Glomerular visceral epithelial cell (primary cell): ENCODE data around the gene LRRN3.

Source experiments
- DNase-seq: peaks from one replicate; pipeline ENCODE4 v3.0.0-alpha.2; 2016; ENCODE audit errors: extremely low spot score

The LRRN3 gene

DNA sequence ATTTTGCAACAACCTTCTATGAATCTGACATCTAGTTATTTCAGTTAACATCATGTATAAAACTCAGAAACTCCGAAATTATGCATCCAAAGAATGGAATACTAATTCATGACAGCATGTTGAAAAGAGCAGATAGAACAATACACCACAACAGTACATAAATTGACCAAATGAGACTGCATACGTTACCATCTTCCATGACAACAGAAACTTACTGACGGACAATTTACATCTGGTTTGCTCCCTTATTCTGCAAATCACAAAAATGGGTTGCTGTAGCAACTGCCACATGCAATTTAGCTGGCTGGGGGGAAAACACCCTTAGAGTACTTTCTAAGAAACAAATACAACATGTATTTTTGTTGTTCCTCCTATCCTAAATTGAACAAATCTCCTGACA, 14.3 kb downstream of the LRRN3 start:
- DNase-seq: no peak

DNA sequence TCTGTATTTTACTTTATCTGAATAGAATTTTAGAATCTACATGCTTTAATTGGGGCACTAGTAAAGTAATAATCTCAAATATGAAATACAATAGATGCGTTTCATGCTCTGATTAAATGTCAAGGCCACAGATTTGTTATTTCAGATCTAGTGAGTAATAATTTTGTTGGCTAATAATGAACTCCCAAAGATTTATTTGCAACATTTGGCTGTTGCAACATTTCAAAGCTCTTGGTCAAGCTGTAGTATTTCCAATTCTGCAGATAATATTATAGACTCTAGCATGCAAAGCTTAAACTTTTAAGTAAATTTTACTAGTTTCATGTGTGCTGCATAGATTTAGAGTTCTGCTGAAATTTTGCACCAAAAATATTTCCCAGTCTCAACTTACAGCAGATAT, 16.7 kb downstream of the LRRN3 start:
- DNase-seq: no peak

DNA sequence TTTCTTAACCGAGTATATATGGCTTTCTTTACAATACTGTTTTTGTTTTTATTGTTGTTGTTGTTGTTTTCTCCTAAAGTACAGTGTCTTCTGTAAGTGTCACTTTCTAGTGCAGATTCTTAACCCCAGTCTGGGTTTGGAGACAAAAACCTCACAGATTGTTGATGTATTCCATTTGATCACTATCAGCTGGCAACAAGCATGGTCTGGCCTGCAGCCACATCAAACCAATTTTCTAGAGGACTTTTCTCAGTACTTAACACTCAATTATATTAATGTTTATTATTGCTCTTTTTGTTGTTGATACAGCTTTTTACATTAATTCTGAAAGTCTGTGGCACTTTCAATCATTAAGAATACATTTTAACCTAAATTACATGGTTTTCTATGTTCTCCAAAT, 17.1 kb downstream of the LRRN3 start:
- DNase-seq: no peak

DNA sequence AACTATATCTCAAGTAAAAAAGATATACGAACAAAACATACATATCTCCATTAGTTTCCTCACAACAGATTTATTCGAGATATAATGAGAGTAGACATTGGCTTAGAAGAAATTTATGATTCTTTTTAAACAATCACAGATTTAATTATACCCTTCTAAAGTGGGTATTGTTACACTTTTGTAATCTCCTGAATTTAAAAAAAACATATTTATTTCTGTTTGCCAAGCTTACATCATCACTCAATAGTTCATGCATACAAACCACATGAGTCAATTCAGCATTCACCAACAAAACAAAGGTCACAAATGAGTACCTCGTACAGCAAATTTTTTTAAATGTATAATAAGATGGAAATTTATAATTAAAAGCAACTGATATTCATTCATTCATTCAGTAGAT, 17.6 kb downstream of the LRRN3 start:
- DNase-seq: no peak

DNA sequence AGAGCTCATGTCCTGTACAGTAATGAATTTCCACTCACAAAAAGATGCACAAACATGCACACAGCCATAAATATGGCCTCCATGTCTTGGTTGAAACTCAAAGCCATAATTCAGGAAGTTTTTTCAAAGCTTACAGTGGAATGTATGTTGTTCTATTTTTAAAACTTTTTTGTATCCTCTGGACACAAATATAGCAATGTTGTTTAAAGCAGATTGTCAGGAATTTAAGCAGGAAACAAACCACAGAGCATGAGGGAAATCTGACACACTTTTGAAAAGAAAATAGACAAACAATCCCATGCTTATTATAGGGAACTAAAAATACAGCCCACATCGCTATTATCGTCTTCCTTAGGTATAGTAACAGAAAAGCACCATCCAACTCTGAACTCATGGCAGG, 21.5 kb downstream of the LRRN3 start:
- DNase-seq: no peak

DNA sequence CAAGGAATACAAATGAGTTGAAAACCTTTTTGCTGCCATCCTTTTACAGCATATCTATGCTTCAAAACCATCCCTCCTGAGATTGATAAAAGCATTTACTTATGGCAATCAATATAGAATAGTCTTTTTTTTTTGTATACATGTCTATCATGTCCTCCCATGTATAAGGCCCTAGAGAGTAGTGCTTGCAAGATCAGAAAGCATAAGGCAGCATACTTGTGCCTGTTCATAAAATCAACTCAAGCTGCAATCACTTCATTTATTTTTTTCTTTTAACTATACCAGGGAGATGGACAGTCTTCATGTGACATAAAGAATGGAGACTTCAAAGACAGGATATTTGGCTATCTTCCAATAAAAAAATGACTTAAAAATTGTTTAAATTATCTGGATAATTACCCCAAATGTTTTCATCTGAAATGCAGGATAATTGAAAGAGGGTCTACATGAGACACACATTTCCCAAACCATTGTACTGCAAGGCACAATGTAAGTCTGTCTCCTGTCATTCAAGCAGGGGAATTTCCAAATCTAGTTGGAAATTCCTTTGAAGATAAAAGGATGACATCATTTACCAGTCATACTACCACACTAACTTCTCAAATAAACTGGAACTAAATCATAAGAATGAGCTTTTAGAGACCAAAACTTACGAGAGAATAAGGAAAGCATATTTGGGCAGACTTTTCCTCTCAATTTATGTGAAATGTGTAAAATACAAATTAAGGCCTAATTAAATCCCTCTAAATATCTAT, 22.5 kb downstream of the LRRN3 start:
- DNase-seq: peak; percentile 57

DNA sequence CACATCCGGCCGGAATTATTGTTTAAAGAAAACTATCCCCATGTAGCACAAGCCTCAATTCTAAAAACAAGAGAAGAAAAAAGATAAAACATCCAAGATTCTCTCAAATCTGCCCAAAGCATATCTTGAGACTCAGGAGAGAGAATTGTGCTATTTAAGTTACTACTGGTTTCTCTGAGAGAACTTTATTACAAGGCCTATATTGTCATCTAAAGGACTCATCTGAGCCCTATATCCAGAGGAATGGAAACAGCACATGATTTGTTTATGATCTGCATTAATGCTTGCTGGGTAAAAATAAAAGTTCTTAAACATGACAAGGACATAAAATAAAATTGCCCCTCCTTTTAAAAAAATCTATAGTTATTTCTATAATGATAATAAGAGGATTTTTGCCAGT, 25.0 kb downstream of the LRRN3 start:
- DNase-seq: no peak

DNA sequence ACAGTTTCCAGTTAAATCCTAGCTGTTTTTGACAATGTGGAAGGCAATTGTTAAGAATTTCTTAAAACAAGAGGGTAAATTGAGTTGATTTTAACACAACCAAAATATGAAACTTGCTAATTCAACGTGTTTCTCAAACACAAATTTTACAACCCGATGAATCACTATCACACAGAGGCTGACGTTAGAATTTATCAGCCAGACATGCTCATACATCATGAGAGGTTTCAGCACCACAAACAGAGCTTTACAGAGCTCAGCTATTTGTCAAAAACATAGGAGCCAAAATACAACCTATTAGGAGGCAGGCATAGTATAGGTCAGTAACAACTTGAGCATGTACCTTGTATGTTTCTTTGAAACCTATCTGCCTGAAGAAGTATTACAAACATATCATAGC, 36.1 kb downstream of the LRRN3 start:
- no peak for DNase-seq

DNA sequence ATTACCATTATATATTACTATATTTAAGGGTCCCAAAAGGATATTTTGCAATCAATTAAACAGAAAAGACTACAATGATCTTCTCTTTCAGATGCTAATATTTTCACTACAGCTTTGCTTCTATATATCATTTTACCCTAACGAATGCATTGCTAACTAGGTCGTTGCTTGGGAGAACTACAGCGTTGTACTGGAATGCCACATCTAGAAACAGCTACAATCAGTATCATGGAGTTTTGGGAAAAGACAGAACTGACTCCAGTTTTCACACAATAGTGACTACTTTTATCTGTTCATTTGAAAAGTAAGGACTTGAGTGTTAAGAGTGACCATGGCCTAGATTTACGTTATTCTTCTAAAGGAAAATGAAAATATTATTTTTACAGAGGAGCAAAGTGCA, 38.5 kb downstream of the LRRN3 start:
- DNase-seq: no peak

DNA sequence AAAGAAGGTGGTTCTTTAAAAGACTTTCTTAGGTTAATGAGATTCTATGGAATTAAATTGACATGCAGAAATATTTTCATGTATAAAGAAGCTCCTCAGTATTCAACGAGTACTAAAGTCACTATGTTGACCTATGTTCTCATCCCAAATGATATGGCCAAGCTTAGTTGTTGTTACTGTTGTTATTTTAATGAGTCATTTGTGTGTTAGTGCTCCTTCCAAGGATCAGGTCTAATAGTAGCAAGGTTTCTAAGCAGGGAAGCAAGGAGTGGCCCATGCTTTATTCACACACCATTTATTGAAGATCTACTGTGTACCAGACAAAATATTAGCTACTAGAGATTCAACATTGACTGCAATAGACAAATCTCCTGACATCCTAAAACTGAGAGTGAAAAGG, 41.9 kb downstream of the LRRN3 start:
- DNase-seq: no peak

DNA sequence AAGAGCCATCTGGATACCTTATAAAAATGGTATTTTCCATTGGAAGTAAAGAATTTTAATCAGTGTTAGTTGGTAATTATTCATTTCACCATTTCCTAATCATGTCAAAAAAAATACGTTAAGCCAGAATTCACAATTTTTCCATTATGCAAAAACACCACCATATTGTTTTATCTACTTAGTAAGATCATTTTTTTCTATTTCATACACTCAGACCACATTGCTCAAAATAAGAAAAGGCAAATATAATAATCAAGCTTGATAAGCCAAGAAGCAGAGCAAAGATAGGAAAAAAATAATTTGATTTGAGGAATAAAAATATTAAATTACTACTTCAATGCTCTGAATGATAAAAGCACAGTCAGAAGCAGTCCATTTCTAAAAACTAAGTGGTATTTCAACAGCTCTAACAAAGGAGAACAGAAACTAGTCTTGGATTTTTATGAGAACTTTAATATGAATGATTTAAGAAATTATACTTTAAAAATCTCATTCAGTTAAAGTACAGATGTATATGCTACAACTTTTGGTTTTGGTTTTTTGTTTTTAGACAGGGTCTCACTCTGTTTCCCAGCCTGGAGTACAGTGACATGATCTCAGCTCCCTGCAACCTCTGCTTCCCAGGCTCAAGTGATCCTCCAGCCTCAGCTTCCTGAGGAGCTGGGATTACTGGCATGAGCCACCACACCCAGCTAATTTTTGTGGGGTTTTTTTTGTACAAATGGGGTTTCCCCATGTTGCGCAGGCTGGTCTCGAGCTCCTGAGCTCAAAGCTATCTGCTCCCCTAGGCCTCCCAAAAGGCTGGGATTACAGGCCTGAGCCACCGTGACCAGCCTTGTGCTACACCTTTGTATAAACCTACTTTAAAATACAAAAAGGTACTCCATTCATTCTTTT, 46.6 kb downstream of the LRRN3 start:
- DNase-seq: peak; percentile 36

DNA sequence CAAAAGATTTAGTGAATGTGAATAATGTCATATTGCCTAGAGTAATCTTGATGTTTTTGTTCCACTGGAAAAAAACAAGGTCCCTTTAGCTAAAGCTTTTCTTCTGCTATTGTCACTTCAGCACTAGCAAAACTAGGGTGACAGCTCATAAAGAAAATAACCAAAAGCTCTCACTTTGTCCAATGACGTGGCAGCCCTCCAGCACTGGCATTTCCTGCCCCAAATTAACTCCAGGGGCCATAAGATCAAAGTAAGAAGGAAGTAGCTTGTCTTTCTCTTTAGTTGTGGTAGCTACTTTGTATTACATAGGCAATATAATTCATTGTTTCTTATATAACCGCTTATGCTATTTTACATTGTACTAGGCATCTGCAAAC, 47.3 kb downstream of the LRRN3 start:
- peak; percentile 45 for DNase-seq

DNA sequence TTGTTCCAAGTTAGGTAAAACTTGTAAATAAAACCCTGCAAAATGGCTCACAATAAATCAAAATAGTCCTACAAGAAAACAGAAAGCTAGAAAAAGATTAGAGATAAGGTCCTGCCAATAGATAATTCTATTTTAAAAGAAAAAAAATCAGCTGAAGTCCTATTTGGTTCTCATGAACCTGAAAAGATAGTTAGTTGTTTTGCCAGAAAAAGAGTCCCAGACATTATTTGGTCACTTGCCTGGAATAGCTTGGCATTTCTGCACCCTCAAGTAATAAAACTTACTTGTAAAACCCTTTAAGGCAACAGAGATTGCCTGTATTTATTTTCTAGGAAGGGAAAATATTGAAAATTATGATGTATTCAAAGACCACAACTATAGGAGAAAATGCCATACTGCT, 47.7 kb downstream of the LRRN3 start:
- no peak for DNase-seq

DNA sequence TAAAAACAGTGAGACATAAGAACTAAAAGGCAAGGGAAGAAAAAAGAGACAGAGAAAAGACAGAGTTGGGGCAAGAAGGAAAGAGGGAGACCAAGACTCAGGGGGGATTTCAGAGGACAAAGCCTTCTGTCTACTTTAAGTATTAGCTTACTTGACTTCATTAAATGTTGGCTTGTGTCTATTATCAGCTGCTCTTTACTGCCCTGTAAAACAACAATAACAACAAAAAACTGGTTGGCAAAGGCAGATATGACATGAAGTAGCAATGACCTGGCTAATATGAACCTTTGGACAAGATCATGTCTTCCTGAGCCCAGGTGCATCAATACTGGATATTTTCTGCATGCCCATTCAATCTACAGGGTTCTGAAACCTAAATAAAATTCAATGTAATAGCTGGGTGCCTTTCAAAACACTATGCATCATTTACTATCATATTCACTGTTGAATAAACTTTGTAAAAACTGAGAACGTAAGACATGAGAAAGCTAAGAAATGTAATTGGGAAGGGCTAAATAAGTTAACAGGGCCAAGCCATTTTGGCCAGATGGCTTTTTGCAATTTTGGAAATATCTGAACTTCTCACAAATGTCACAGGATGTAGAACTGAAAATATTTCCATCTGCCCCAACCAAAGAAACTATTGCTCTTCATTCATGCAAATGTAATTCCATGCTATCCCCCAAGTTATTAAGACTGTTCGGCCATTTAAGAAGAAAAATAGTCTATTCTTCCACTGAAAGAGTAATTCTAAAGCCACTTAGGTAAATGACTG, 49.4 kb downstream of the LRRN3 start:
- no peak for DNase-seq

DNA sequence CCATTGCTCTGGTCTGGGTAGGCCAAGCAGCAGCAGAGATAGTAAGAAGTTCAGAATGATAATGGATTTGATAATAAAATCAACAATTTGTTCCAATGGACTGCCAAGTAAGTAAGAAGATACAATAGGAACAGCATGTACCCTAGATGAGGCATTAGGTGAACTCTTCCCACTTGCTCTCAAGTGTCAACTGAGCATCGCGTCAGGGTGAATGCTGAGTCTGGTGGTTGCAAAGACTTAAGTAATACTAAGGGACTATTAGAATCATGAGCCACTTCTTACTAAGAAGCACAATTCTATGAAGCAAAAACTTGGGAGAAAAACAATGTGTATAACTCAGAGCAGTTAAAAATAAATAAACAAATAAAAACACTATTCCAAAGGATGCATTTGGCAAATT, 54.5 kb downstream of the LRRN3 start:
- no peak for DNase-seq

DNA sequence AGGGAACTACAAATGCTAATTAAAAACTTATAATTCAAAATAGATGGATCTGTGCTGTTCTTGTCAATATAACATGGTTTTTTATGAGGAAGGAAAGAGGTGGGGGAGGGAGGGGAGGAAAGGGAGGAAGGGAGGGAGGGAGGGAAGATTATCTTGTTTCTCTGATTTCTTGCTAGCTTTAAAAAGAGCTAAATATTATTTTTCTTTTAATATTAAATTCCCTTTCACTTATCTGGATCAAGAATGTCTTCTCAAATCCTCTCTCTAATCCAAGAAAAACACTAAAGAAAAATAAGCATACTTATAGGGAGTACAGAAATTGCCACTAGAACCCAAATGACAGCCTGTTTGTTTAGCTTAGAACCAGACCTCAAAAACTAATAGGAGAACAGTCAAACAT, 55.2 kb downstream of the LRRN3 start:
- DNase-seq: no peak

DNA sequence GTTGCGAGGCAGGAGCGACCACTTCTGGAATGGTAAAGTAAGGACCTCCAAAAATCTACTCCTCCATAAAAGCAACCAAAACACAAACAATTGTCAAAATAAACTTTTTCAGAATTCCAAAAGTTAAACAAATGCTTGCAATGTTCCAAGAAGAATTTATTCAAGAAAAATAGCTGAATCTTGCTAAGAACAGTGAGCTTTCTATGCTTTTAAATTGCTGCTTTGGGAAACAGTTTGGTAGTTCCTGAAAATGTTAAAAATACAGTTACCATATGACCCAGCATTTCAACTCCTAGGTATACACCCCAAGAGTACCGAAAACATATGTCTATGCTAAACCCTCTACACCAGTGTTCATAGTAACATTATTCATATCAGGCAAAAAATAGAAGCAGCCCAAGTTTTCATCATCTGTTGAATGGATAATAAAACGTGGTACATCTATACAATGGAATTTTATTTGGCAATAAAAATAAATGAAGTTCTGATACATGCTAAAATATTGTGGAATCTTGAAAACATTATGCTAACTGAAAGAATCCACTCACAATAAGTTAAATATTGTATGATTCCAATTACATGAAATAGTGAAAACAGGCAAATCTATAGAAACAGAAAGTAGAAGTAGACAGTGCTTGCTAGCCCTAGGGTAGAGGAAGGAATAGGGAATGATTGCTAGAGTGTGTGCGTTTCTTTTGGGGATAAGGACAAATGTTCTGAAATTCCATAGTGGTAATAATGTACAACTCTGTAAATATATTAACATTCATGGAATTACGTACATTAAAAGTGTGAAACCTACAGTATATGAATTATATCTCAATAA, 57.0 kb downstream of the LRRN3 start:
- DNase-seq: no peak

DNA sequence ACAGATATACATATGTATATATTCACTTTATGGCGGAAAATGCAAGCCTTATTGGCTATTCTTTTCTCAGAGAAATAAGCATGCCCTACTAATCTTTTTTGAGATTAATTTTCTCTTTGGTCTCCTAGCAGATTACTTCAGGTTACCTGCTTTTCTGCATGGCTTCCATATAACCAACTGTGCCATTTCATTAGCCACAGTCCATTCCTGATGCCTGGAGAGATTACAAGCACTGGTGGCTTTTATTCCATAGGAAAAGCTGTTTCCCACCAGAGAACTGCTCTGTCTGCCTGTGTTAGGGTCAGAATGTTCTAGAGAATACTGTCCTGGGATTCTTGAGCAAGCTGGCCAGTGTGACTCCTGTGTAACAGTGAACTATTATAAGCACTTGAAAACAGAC, 59.8 kb downstream of the LRRN3 start:
- no peak for DNase-seq

DNA sequence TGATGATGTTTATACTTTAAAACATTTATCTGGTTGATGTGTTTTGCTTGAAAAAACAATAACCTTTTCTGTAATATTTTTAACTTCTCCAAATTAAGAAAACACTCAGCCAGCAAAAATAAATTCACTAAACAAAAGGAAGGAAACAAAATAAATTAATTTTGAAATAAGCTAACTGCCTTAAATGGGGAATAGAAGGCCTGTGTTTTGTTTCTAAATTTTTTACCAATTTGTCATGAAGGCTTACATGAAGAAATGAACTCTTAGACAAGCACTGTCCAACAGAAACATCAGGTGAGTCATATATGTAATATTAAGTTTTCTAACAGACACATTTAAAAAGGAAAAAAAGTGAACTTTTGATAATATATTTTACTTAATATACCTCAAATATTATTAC, 68.5 kb downstream of the LRRN3 start:
- no peak for DNase-seq

DNA sequence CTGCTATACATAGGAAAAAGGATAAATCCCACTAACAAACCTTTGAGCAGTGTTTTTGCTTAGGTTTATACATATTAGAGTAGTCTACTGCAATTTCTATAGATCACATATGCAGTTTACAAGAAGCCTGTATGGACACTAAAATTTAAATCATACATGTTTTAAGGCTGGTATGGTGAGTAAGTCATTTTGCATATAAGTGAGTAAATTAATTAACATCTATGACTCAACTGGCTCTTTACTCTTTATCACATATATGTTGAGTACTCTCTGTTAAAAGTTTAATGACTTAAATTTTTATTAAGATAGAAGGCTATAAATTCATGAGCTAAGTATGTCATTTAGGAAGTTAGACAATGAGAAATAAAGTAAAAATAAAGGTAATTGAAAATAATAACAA, 69.4 kb downstream of the LRRN3 start:
- DNase-seq: no peak

DNA sequence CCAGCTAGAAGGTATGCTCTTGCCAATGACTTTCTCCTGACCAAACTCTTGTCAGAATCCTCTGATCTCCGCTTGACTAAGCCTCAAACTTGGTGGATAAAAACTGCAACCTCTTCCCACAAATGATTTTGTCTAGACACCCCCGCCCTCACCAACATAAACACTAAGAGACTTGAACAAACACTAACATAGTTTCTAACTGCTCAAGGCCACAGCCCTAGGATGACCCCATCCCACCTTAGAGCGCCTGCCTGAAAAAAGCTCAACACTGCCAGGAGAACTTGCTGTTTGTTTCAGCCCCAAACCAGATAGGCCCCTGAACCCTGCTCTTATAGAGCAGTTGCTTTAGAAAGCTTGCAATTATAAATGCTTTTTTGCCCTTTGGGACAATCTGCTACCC, 71.8 kb downstream of the LRRN3 start:
- no peak for DNase-seq

DNA sequence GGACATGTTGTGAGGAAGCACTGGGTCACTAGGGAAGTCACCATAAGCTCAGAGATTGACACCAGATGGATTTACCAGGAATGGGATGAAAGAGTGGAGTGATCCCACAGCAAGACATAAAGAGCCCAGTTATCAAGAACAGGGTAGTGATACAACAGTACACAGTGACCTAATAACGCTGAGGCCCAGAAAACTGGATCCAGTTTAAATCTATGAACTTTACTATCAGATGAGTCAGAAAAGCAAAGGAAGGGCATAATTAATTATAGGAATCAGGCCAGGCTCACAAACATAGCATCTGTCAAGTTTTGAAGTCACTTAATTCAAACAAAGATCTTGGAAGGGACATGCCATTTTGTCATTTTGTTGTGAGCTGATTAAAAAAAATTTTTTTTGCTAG, 73.5 kb downstream of the LRRN3 start:
- no peak for DNase-seq
